ENCODE measurements around the gene TMIE.

TMIE gene

DNA sequence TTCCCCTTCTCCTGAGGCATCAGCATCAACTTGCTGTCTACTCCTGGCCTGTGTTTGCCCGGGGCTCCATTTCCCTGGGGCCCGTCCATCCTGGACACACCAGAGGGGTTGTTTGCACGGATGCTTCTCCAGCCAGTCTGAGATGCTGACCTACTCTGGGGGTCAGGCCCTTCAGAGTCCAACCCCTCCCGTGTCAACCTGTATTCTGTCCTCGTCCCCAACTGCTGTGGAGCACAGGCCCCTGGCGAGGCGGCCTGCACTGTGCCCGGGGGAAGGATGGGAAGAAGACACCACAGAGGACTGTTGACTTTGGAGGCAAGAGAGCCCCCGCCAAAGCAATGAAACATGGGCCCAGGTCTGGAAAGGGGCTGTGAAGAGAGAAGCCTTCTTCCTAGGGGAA is 33.5 kb upstream of the TMIE start:
- WGBS, result 92% methylated on average over 9 of the region's 9 CpGs
- H3K79me1 ChIP-seq (replicated peaks; ENCODE audit: low read length, poor library complexity, severe bottlenecking), result no peaks in the 10 kb centered on the region

DNA sequence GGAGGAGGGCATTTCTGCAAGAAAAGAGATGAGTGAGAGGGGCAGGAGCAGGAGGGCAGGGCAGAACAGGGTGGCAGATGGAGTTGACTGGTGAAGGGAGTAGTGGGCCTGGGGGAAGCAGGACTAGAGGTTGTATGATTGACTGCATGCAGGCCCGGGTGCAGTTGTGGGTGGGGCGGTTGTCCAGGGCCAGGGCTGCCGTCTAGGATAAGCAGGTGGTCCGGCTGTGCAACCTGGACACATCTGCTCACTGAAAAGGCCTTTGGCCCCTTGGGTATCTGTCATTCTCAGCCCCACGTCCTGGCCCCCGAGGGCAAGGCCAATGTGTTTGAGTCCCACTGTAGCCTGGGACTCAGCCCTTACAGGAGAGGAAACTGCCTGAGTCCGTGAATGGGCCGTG is 33.1 kb upstream of the TMIE start:
- Histone ChIP-seq H3K27ac (ENCODE audit: low read length, poor library complexity, severe bottlenecking) (no peak overlapping the region), H3K4me2 (ENCODE audit: low read length, poor library complexity, severe bottlenecking) (no peak overlapping the region), H3K27me3 (ENCODE audit: control insufficient read depth in 1 of 2, insufficient read depth in 1 of 2, low read length in 2 of 2) (peaks cover 12 to 27% of the 10 kb centered on the region in 2 experiments), H3K4me3 (ENCODE audit: insufficient read depth in 1 of 2, low read depth in 1 of 2, low read length in 2 of 2) (no peak overlapping the region), H2AFZ (ENCODE audit: low read depth, low read length) (no peak overlapping the region), H2AK5ac (ENCODE audit: low read length, severe bottlenecking) (no peak overlapping the region), H3K4me1 (ENCODE audit: control insufficient read depth, insufficient read depth, low read depth, low read length) (peaks cover 5% of the 10 kb centered on the region), H3K9me3 (ENCODE audit: control insufficient read depth, low read length) (no peaks in the 10 kb centered on the region), H2BK5ac (ENCODE audit: low read depth, low read length, poor library complexity, severe bottlenecking) (no peak overlapping the region), H4K8ac (ENCODE audit: low read length) (no peak overlapping the region), H3K36me3 (ENCODE audit: control insufficient read depth in 1 of 2, insufficient read depth in 2 of 2, low read depth in 1 of 2, low read length in 2 of 2) (no peaks in the 10 kb centered on the region), H3K23ac (ENCODE audit: low read length in 2 of 2) (no peak overlapping the region), H4K91ac (ENCODE audit: low read length) (no peak overlapping the region), H2BK120ac (ENCODE audit: low read depth, low read length) (no peak overlapping the region), H3K14ac (ENCODE audit: low read length in 2 of 2) (no peak overlapping the region), H3K18ac (ENCODE audit: low read depth in 1 of 2, low read length in 2 of 2) (no peak overlapping the region), H3K9ac (ENCODE audit: low read length) (no peak overlapping the region), H2BK15ac (ENCODE audit: low read depth, poor library complexity, severe bottlenecking) (no peak overlapping the region), H3K4ac (ENCODE audit: low read depth in 1 of 2, low read length in 2 of 2) (no peak overlapping the region), H2BK12ac (ENCODE audit: low read length in 2 of 2) (no peak overlapping the region), H3K79me1 (replicated peaks; ENCODE audit: low read length, poor library complexity, severe bottlenecking) (no peaks in the 10 kb centered on the region)
- DNase-seq, result no peak
- 78% methylated on average over 8 of the region's 8 CpGs for WGBS

More for the DNA sequence above, 33.5 kb upstream of the TMIE start:
- Histone ChIP-seq H2AK5ac (ENCODE audit: low read length, severe bottlenecking) (no peak overlapping the region), H3K4me3 (ENCODE audit: insufficient read depth in 1 of 2, low read depth in 1 of 2, low read length in 2 of 2) (no peak overlapping the region), H3K4me1 (ENCODE audit: control insufficient read depth, insufficient read depth, low read depth, low read length) (peaks cover 8% of the 10 kb centered on the region), H3K4me2 (ENCODE audit: low read length, poor library complexity, severe bottlenecking) (no peak overlapping the region), H3K9ac (ENCODE audit: low read length) (no peak overlapping the region), H3K27me3 (ENCODE audit: control insufficient read depth in 1 of 2, insufficient read depth in 1 of 2, low read length in 2 of 2) (peaks cover 13 to 31% of the 10 kb centered on the region in 2 experiments), H3K4ac (ENCODE audit: low read depth in 1 of 2, low read length in 2 of 2) (no peak overlapping the region), H2BK12ac (ENCODE audit: low read length in 2 of 2) (no peak overlapping the region), H2BK15ac (ENCODE audit: low read depth, poor library complexity, severe bottlenecking) (no peak overlapping the region), H4K8ac (ENCODE audit: low read length) (no peak overlapping the region), H3K36me3 (ENCODE audit: control insufficient read depth in 1 of 2, insufficient read depth in 2 of 2, low read depth in 1 of 2, low read length in 2 of 2) (no peaks in the 10 kb centered on the region), H4K91ac (ENCODE audit: low read length) (no peak overlapping the region), H2BK120ac (ENCODE audit: low read depth, low read length) (no peak overlapping the region), H3K27ac (ENCODE audit: low read length, poor library complexity, severe bottlenecking) (no peak overlapping the region), H2BK5ac (ENCODE audit: low read depth, low read length, poor library complexity, severe bottlenecking) (no peak overlapping the region), H2AFZ (ENCODE audit: low read depth, low read length) (no peak overlapping the region), H3K14ac (ENCODE audit: low read length in 2 of 2) (no peak overlapping the region), H3K18ac (ENCODE audit: low read depth in 1 of 2, low read length in 2 of 2) (no peak overlapping the region), H3K9me3 (ENCODE audit: control insufficient read depth, low read length) (no peaks in the 10 kb centered on the region), H3K23ac (ENCODE audit: low read length in 2 of 2) (no peak overlapping the region)
- no peak for DNase-seq

DNA sequence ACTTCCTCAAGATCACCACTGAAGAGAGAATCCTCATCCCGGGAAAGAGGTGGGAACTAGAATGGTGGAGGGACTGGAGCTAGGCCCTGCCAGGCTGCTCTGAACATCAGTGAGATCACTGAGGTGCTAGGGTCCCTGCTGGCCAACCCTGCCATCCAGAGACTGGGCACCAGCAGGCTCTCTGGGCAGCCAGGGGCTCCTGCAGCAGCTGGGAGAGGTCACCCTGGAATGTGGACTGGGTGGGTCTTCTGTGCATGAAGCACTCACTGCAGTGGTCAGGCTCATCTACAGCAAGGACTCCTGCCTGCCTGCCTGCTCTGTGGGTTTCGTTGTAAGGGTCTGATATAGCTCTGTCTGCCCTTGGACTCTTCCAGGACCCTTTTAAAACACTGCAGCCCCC is 32.6 kb upstream of the TMIE start:
- no peaks in the 10 kb centered on the region for H3K79me1 ChIP-seq (replicated peaks; ENCODE audit: low read length, poor library complexity, severe bottlenecking)
- no peak overlapping the region for H3K4me2 ChIP-seq (ENCODE audit: low read length, poor library complexity, severe bottlenecking)
- H3K4me1 ChIP-seq (ENCODE audit: control insufficient read depth, insufficient read depth, low read depth, low read length), result peaks cover 3% of the 10 kb centered on the region
- H2AK5ac ChIP-seq (ENCODE audit: low read length, severe bottlenecking), result no peak overlapping the region
- no peak overlapping the region for H3K4ac ChIP-seq (ENCODE audit: low read depth in 1 of 2, low read length in 2 of 2)
- H2BK15ac ChIP-seq (ENCODE audit: low read depth, poor library complexity, severe bottlenecking), result no peak overlapping the region
- no peak overlapping the region for H2BK120ac ChIP-seq (ENCODE audit: low read depth, low read length)
- no peaks in the 10 kb centered on the region for H3K36me3 ChIP-seq (ENCODE audit: control insufficient read depth in 1 of 2, insufficient read depth in 2 of 2, low read depth in 1 of 2, low read length in 2 of 2)
- no peak overlapping the region for H2BK5ac ChIP-seq (ENCODE audit: low read depth, low read length, poor library complexity, severe bottlenecking)
- no peak overlapping the region for H3K9ac ChIP-seq (ENCODE audit: low read length)
- peaks cover 12 to 31% of the 10 kb centered on the region in 2 experiments for H3K27me3 ChIP-seq (ENCODE audit: control insufficient read depth in 1 of 2, insufficient read depth in 1 of 2, low read length in 2 of 2)
- H3K14ac ChIP-seq (ENCODE audit: low read length in 2 of 2), result no peak overlapping the region
- no peak overlapping the region for H3K23ac ChIP-seq (ENCODE audit: low read length in 2 of 2)
- H3K4me3 ChIP-seq (ENCODE audit: insufficient read depth in 1 of 2, low read depth in 1 of 2, low read length in 2 of 2), result no peak overlapping the region
- no peak for DNase-seq
- 94% methylated on average over 2 of the region's 2 CpGs for WGBS
- H4K91ac ChIP-seq (ENCODE audit: low read length), result no peak overlapping the region
- no peak overlapping the region for H2BK12ac ChIP-seq (ENCODE audit: low read length in 2 of 2)
- H4K8ac ChIP-seq (ENCODE audit: low read length), result no peak overlapping the region
- H3K27ac ChIP-seq (ENCODE audit: low read length, poor library complexity, severe bottlenecking), result no peak overlapping the region
- H2AFZ ChIP-seq (ENCODE audit: low read depth, low read length), result no peak overlapping the region
- H3K18ac ChIP-seq (ENCODE audit: low read depth in 1 of 2, low read length in 2 of 2), result no peak overlapping the region
- no peaks in the 10 kb centered on the region for H3K9me3 ChIP-seq (ENCODE audit: control insufficient read depth, low read length)

DNA sequence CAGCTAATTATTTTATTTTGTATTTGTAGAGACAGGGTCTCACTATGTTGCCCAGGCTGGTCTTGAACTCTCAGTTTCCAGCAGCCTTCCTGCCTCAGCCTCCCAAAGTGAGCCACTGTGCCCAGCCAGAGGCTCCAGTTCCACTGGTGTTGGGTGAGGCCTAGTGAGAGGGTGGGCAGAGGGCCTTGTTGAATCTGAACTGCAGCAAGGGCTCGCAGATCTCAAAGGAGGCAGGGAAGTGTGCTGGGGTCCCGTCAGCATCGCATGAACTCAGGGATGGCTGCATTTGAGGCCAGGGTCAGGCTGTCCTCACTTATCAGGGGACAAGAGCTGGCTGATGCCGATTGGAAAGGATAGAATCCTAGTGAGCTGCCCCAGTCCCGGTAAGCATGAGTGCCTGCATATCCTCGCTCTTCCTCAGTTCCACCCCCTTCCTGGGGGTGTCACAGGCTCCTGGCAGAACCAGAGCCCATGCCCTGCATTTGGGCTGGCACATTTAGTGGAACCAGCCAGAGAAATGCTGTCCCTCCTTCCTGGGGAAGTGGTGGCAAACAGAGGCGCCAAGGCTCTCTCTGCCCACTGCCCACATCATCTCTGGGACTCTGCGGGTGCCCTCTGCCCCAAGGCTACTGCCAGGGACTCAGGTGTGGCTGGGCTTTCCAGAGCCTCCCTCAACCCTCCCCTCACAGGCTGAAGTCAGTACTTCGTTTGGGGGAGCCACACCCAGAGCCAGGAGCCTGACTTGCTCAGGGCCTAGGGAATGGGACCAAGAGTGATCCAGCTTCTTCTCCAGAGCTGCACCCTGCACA is 31.8 kb upstream of the TMIE start:
- H3K79me1 ChIP-seq (replicated peaks; ENCODE audit: low read length, poor library complexity, severe bottlenecking), result no peaks in the 10 kb centered on the region
- H4K8ac ChIP-seq (ENCODE audit: low read length), result no peak overlapping the region
- no peak overlapping the region for H3K9ac ChIP-seq (ENCODE audit: low read length)
- H3K4me2 ChIP-seq (ENCODE audit: low read length, poor library complexity, severe bottlenecking), result no peak overlapping the region
- H2BK5ac ChIP-seq (ENCODE audit: low read depth, low read length, poor library complexity, severe bottlenecking), result no peak overlapping the region
- H3K36me3 ChIP-seq (ENCODE audit: control insufficient read depth in 1 of 2, insufficient read depth in 2 of 2, low read depth in 1 of 2, low read length in 2 of 2), result no peaks in the 10 kb centered on the region
- no peak overlapping the region for H3K4ac ChIP-seq (ENCODE audit: low read depth in 1 of 2, low read length in 2 of 2)
- no peak for DNase-seq
- WGBS, result 88% methylated on average over 9 of the region's 9 CpGs
- H3K18ac ChIP-seq (ENCODE audit: low read depth in 1 of 2, low read length in 2 of 2), result no peak overlapping the region
- H3K9me3 ChIP-seq (ENCODE audit: control insufficient read depth, low read length), result no peaks in the 10 kb centered on the region
- no peak overlapping the region for H3K23ac ChIP-seq (ENCODE audit: low read length in 2 of 2)
- H3K4me1 ChIP-seq (ENCODE audit: control insufficient read depth, insufficient read depth, low read depth, low read length), result peaks cover 2% of the 10 kb centered on the region
- no peak overlapping the region for H3K4me3 ChIP-seq (ENCODE audit: insufficient read depth in 1 of 2, low read depth in 1 of 2, low read length in 2 of 2)
- no peak overlapping the region for H3K14ac ChIP-seq (ENCODE audit: low read length in 2 of 2)
- no peak overlapping the region for H2AFZ ChIP-seq (ENCODE audit: low read depth, low read length)
- peaks cover 10 to 35% of the 10 kb centered on the region in 2 experiments for H3K27me3 ChIP-seq (ENCODE audit: control insufficient read depth in 1 of 2, insufficient read depth in 1 of 2, low read length in 2 of 2)
- no peak overlapping the region for H3K27ac ChIP-seq (ENCODE audit: low read length, poor library complexity, severe bottlenecking)
- no peak overlapping the region for H2BK120ac ChIP-seq (ENCODE audit: low read depth, low read length)
- no peak overlapping the region for H2BK15ac ChIP-seq (ENCODE audit: low read depth, poor library complexity, severe bottlenecking)
- H2AK5ac ChIP-seq (ENCODE audit: low read length, severe bottlenecking), result no peak overlapping the region
- H2BK12ac ChIP-seq (ENCODE audit: low read length in 2 of 2), result no peak overlapping the region
- H4K91ac ChIP-seq (ENCODE audit: low read length), result no peak overlapping the region
